ENCODE data around the gene OR52N5.

Gene OR52N5

GRCh38 chr11:5749836-5750235 lies 33.3 kb downstream of the OR52N5 start:
- H3K27ac Mint-ChIP-seq = no peak overlapping the region
- no peaks in the 10 kb centered on the region for H3K27me3 Mint-ChIP-seq
- no peaks in the 10 kb centered on the region for H3K4me1 Mint-ChIP-seq
- ATAC-seq (ENCODE audit: low read depth) (no peak), DNase-seq (ENCODE audit: low spot score in 2 of 2) (no peak)
- H3K9me3 Mint-ChIP-seq = no peaks in the 10 kb centered on the region
- no peak overlapping the region for H3K4me3 Mint-ChIP-seq
- H3K36me3 Mint-ChIP-seq = no peaks in the 10 kb centered on the region

- Mint-ChIP-seq H3K4me3 (no peak overlapping the region), H3K36me3 (peaks cover 6% of the 10 kb centered on the region), H3K27ac (no peak overlapping the region), H3K9me3 (peaks cover 3% of the 10 kb centered on the region), H3K27me3 (no peaks in the 10 kb centered on the region), H3K4me1 (no peaks in the 10 kb centered on the region)
- no peak for DNase-seq (ENCODE audit: low spot score in 2 of 2)
- no peak for ATAC-seq (ENCODE audit: low read depth)
These were observed 36.5 kb downstream of the OR52N5 start for GRCh38 chr11:5746614-5747013.

GRCh38 chr11:5738431-5738830 lies 44.7 kb downstream of the OR52N5 start:
- Mint-ChIP-seq H3K27ac (no peak overlapping the region), H3K4me1 (no peaks in the 10 kb centered on the region), H3K9me3 (peaks cover 5% of the 10 kb centered on the region), H3K27me3 (no peaks in the 10 kb centered on the region), H3K36me3 (peaks cover 34% of the 10 kb centered on the region), H3K4me3 (no peak overlapping the region)
- DNase-seq (ENCODE audit: low spot score in 2 of 2) = no peak
- no peak for ATAC-seq (ENCODE audit: low read depth)

GRCh38 chr11:5737670-5738392 lies 45.3 kb downstream of the OR52N5 start:
- no peak overlapping the region for H3K4me3 Mint-ChIP-seq
- H3K9me3 Mint-ChIP-seq = peaks cover 5% of the 10 kb centered on the region
- DNase-seq (ENCODE audit: low spot score in 2 of 2) = no peak
- no peaks in the 10 kb centered on the region for H3K4me1 Mint-ChIP-seq
- peaks cover 34% of the 10 kb centered on the region for H3K36me3 Mint-ChIP-seq
- H3K27ac Mint-ChIP-seq = no peak overlapping the region
- H3K27me3 Mint-ChIP-seq = no peaks in the 10 kb centered on the region
- no peak for ATAC-seq (ENCODE audit: low read depth)

GRCh38 chr11:5737091-5737490 lies 46.1 kb downstream of the OR52N5 start:
- DNase-seq (ENCODE audit: low spot score in 2 of 2) = no peak
- Mint-ChIP-seq H3K9me3 (peaks cover 5% of the 10 kb centered on the region), H3K27ac (no peak overlapping the region), H3K27me3 (no peaks in the 10 kb centered on the region), H3K36me3 (peaks cover 34% of the 10 kb centered on the region), H3K4me3 (no peak overlapping the region), H3K4me1 (no peaks in the 10 kb centered on the region)
- no peak for ATAC-seq (ENCODE audit: low read depth)

GRCh38 chr11:5736396-5736795 lies 46.8 kb downstream of the OR52N5 start, which contains the start of gene OR56B1:
Gene OR56B1 (plus strand): TSS chr11:5736448. CDS start chr11:5736517, 69 bp downstream.
- H3K27ac Mint-ChIP-seq = no peak within 1 kb of the TSS
- peaks cover 2% of the 10 kb centered on the region for H3K9me3 Mint-ChIP-seq
- no peaks in the 10 kb centered on the region for H3K27me3 Mint-ChIP-seq
- H3K4me1 Mint-ChIP-seq = no peaks in the 10 kb centered on the region
- DNase-seq (ENCODE audit: low spot score in 2 of 2) = no peak
- no peak within 1 kb of the TSS for H3K4me3 Mint-ChIP-seq
- H3K36me3 Mint-ChIP-seq = peaks cover 30% of the 10 kb centered on the region
- no peak for ATAC-seq (ENCODE audit: low read depth)

GRCh38 chr11:5727691-5728090 lies 55.5 kb downstream of the OR52N5 start:
- ATAC-seq (ENCODE audit: low read depth) = no peak

GRCh38 chr11:5726351-5726750 lies 56.8 kb downstream of the OR52N5 start:
- Mint-ChIP-seq H3K27ac (no peak overlapping the region), H3K9me3 (no peaks in the 10 kb centered on the region), H3K36me3 (peaks cover 15% of the 10 kb centered on the region), H3K4me1 (peaks cover 2% of the 10 kb centered on the region), H3K4me3 (no peak overlapping the region), H3K27me3 (peaks cover 2% of the 10 kb centered on the region)
- DNase-seq (ENCODE audit: low spot score in 2 of 2) = no peak
- ATAC-seq (ENCODE audit: low read depth) = no peak

More at GRCh38 chr11:5727691-5728090, 55.5 kb downstream of the OR52N5 start:
- Mint-ChIP-seq H3K4me1 (peaks cover 2% of the 10 kb centered on the region), H3K27ac (no peak overlapping the region), H3K9me3 (no peaks in the 10 kb centered on the region), H3K36me3 (peaks cover 15% of the 10 kb centered on the region), H3K27me3 (peaks cover 2% of the 10 kb centered on the region), H3K4me3 (no peak overlapping the region)
- no peak for DNase-seq (ENCODE audit: low spot score in 2 of 2)
